A673 (cell line): ENCODE data around the gene RAB40A. TPM values are rescaled to one million over a fixed set of nuclear protein-coding genes. Genes with fewer than 3 reads are reported as not detected.
"Not testable (repeated sequence)": the region's sequence is repeated elsewhere in the genome, so short reads cannot be mapped to it uniquely, and the experiment has no call there.

Experiments
- BruUV-seq: library from RNA; stranded (reverse); fragments of 400-500 nt; replicated peaks from 2 replicates; lab custom pipeline; 2021; lab: Mats Ljungman, UMichigan
- CTCF ChIA-PET: fragments of 300-600 bp; sonication (Branson Sonifier 250); formaldehyde crosslinking; loops from one replicate; lab custom pipeline; 2022; ENCODE audit warnings: antibody characterized with exemption; lab: Charles Lee
- POLR2A ChIA-PET: fragments of 300-600 bp; sonication (Branson Sonifier 250); formaldehyde crosslinking; loops from one replicate; lab custom pipeline; 2022; ENCODE audit warnings: antibody characterized with exemption; ENCODE audit not compliant: low non-redundant PET; lab: Charles Lee
- DNase-seq: peaks from one replicate; pipeline ENCODE4 v3.0.0-alpha.2; 2015; ENCODE audit warnings: low spot score
- H3K27ac ChIP-seq: fragments of 200-600 bp; sonication (generic); 2 replicates; pipeline ENCODE4 v1.5.1; 2016; ENCODE audit warnings: mixed run types, low read depth, mild to moderate bottlenecking, mixed read lengths, antibody characterized with exemption, low read length; ENCODE audit not compliant: poor library complexity, severe bottlenecking
- H3K27me3 ChIP-seq: fragments of 200-600 bp; sonication (generic); replicated peaks from 2 replicates; pipeline ENCODE4 v1.6.1; 2017; ENCODE audit warnings: mixed run types, low read depth, mild to moderate bottlenecking, mixed read lengths, antibody characterized with exemption, low read length; ENCODE audit not compliant: insufficient read depth, poor library complexity
- H3K36me3 ChIP-seq: fragments of 200-600 bp; sonication (generic); 2 replicates; pipeline ENCODE4 v1.6.1; 2016; ENCODE audit warnings: mixed run types, mild to moderate bottlenecking, mixed read lengths, antibody characterized with exemption, low read length; ENCODE audit not compliant: insufficient read depth, poor library complexity, severe bottlenecking
- H3K4me1 ChIP-seq: fragments of 200-600 bp; sonication (generic); 2 replicates; pipeline ENCODE4 v1.6.1; 2017; ENCODE audit warnings: mixed run types, mild to moderate bottlenecking, mixed read lengths, antibody characterized with exemption, low read length; ENCODE audit not compliant: insufficient read depth, poor library complexity, severe bottlenecking
- H3K4me3 ChIP-seq: fragments of 200-600 bp; sonication (generic); 2 replicates; pipeline ENCODE4 v1.5.1; 2016; ENCODE audit warnings: low read depth, mixed run types, mild to moderate bottlenecking, mixed read lengths, low read length; ENCODE audit not compliant: poor library complexity, severe bottlenecking
- H3K9me3 ChIP-seq: fragments of 200-600 bp; sonication (generic); 2 replicates; pipeline ENCODE4 v1.6.1; 2016; ENCODE audit warnings: mixed run types, low read depth, mild to moderate bottlenecking, mixed read lengths, antibody characterized with exemption, low read length; ENCODE audit not compliant: poor library complexity, severe bottlenecking
- EZH2 ChIP-seq: fragments of 200-600 bp; sonication (generic); IDR thresholded peaks from 2 replicates; pipeline ENCODE4 v1.6.1; 2017; ENCODE audit warnings: borderline replicate concordance, low read depth, mild to moderate bottlenecking, mixed read lengths, antibody characterized with exemption, low read length; ENCODE audit not compliant: poor library complexity, severe bottlenecking
- intact Hi-C: fragments of 100-400 bp; cut with micrococcal nuclease; formaldehyde crosslinking; loops from one replicate; pipeline ENCODE4 v1.10.0; 2022; ENCODE audit not compliant: unreplicated experiment
- total RNA-seq: library from RNA; stranded (reverse); gene quantifications from 2 replicates; pipeline ENCODE4 v1.2.3, GENCODE V29; 2021
- TF ChIP-seq, protein P1 (sequence below): fragments of 300-800, 200-600 bp; sonication (generic); conservative IDR thresholded peaks from 2 replicates; pipeline ENCODE4 v1.5.1; 2017; ENCODE audit warnings: low read depth, mild to moderate bottlenecking, antibody characterized with exemption, low read length, moderate library complexity, mixed read lengths

The RAB40A gene
- total RNA-seq, 1 experiment from 2014 or later, result not detected

DNA sequence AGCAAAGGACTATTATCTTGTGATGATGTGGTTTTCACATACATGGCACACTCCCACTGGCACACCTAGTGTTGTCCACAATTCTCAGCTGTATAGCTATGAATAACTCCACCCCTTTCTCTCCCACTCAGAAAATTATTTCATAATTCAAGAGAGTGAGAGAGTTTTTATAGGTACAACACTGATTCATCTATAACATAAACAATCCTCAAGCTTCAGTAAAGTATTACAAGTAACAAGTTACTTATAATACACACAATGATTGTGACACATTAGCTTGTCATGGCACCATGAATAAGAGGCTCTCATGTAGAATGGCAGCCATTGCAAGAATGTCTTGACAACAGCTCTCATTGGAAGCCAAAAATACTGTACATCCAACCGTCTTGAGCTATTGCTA, 43.9 kb downstream of the RAB40A start:
- TF ChIP-seq, protein P1, sequence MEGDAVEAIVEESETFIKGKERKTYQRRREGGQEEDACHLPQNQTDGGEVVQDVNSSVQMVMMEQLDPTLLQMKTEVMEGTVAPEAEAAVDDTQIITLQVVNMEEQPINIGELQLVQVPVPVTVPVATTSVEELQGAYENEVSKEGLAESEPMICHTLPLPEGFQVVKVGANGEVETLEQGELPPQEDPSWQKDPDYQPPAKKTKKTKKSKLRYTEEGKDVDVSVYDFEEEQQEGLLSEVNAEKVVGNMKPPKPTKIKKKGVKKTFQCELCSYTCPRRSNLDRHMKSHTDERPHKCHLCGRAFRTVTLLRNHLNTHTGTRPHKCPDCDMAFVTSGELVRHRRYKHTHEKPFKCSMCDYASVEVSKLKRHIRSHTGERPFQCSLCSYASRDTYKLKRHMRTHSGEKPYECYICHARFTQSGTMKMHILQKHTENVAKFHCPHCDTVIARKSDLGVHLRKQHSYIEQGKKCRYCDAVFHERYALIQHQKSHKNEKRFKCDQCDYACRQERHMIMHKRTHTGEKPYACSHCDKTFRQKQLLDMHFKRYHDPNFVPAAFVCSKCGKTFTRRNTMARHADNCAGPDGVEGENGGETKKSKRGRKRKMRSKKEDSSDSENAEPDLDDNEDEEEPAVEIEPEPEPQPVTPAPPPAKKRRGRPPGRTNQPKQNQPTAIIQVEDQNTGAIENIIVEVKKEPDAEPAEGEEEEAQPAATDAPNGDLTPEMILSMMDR, result no peak
- no peak for TF ChIP-seq EZH2
- no peak for DNase-seq
- Histone ChIP-seq H3K27me3 (no peaks in the 10 kb centered on the region), H3K4me1 (no peaks in the 10 kb centered on the region), H3K36me3 (no peaks in the 10 kb centered on the region), H3K27ac (no peak overlapping the region), H3K4me3 (no peak overlapping the region), H3K9me3 (no peaks in the 10 kb centered on the region)
- no TSS peak for BruUV-seq
- intact Hi-C loops, result no loop called here
- CTCF ChIA-PET, result no interaction called here
- POLR2A ChIA-PET, result no interaction called here

DNA sequence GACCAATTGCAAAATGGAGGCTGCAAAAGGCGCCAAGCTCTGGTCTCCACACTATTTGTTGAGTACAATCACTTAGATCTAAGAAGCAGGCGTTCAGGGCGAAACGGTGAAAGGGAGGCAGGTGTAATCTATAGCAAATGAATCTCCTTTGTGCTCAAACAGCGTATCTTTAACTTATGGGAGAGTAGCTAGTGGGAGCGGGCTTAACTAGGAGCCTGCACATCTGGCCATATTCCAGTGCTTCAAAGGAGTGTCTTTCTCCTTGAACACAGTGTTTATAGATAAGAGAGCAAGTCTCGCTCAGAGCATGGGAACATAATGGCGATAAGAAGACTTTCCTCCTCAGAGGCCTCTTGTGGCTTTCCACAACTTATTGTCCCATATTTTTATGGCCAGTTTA, 49.3 kb downstream of the RAB40A start:
- H3K27me3 ChIP-seq, intact Hi-C loops, H3K4me3 ChIP-seq, H3K27ac ChIP-seq, BruUV-seq, H3K36me3 ChIP-seq, H3K9me3 ChIP-seq, DNase-seq, H3K4me1 ChIP-seq, CTCF ChIA-PET: not testable (repeated sequence)
- POLR2A ChIA-PET, result interaction anchor here (0.6 kb wide), 1 partner anchor 123 kb away, joined by 3 read pairs; no protein-coding TSS in a partner anchor

DNA sequence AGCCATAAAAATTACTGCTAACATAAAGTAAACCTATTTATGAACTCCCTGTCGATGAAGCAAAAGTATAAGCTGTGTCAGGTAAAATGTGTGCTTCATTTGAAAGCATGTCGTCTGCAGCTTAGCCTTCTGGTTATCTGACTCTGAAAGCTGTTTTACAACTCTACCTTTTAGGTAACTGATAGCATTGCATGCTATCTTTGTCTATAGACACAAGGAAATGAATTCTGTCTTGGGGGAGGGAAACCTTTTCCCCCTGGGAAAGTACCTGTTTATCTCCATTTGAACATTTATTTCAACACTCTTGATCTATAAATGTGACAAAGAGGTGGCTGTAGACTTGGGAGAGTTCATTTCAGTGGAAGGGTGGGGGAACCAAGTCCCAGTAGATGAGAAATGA, 51.4 kb downstream of the RAB40A start:
- intact Hi-C loops, result no loop called here
- no peak overlapping the region for H3K27ac ChIP-seq
- H3K4me1 ChIP-seq, result no peaks in the 10 kb centered on the region
- H3K27me3 ChIP-seq, result peaks cover 7% of the 10 kb centered on the region
- no peaks in the 10 kb centered on the region for H3K36me3 ChIP-seq
- TF ChIP-seq, protein P1, result no peak
- no peak for TF ChIP-seq EZH2
- H3K9me3 ChIP-seq, result no peaks in the 10 kb centered on the region
- POLR2A ChIA-PET, result no interaction called here
- CTCF ChIA-PET, result no interaction called here
- BruUV-seq, result no TSS peak
- DNase-seq, result no peak
- no peak overlapping the region for H3K4me3 ChIP-seq

DNA sequence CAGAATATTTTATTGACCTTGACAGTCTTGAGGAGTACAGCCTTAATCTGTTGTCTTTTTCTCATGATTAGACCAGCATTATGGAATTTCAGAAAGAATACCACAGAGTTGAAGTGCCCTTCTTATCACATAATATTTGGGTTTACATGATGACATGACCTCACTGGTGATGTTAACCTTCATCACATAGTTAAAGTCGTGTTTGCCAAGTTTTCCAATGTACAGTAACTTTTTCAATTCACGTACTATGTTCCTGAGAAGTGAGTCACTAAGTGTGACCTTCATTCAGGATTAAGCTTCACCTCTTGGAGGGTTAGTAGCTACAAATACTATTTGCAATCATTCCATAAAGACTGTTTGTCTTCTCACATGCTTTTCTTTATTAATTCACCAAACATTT, 52.1 kb downstream of the RAB40A start:
- Histone ChIP-seq H3K4me3 (no peak overlapping the region), H3K27ac (no peak overlapping the region), H3K36me3 (no peaks in the 10 kb centered on the region), H3K4me1 (no peaks in the 10 kb centered on the region), H3K9me3 (no peaks in the 10 kb centered on the region), H3K27me3 (peaks cover 7% of the 10 kb centered on the region)
- POLR2A ChIA-PET, result no interaction called here
- BruUV-seq, result no TSS peak
- intact Hi-C loops, result no loop called here
- no peak for DNase-seq
- CTCF ChIA-PET, result no interaction called here
- TF ChIP-seq EZH2, result no peak
- TF ChIP-seq, protein P1, result no peak
